Hepatocyte (in vitro differentiated cells): Measurements from ENCODE around the gene PRSS22.

ENCODE experiments used
- CTCF ChIP-seq: fragments of 200-600 bp; sonication (generic); IDR thresholded peaks from 2 replicates; pipeline ENCODE4 v1.5.1; 2016; ENCODE audit warnings: antibody characterized with exemption, mild to moderate bottlenecking; ENCODE audit not compliant: poor library complexity
- EZH2 ChIP-seq: fragments of 200-600 bp; sonication (generic); IDR thresholded peaks from 2 replicates; pipeline ENCODE4 v1.6.1; 2016; ENCODE audit warnings: antibody characterized with exemption, mild to moderate bottlenecking, borderline replicate concordance
- EZH2phosphoT487 ChIP-seq: fragments of 200-600 bp; sonication (generic); IDR thresholded peaks from one replicate; pipeline ENCODE4 v1.6.1; 2018; ENCODE audit warnings: antibody characterized with exemption, mild to moderate bottlenecking, low read depth, moderate library complexity; ENCODE audit not compliant: unreplicated experiment, severe bottlenecking

GRCh38 chr16:2884041-2884451 is 26.1 kb upstream of the PRSS22 start:
- no peak for TF ChIP-seq CTCF
- TF ChIP-seq EZH2: no peak
- TF ChIP-seq EZH2phosphoT487: no peak
